Endothelial cell of umbilical vein (primary cell): ENCODE data around the gene APBB2.

Experiments used
- MYC ChIP-seq: IDR thresholded peaks from one replicate; pipeline ENCODE4 v1.6.1; 2011; ENCODE audit warnings: mild to moderate bottlenecking, low read depth, low read length
- POLR2A ChIP-seq: IDR thresholded peaks from 2 replicates; pipeline ENCODE4 v1.6.1; 2012; ENCODE audit warnings: low read depth, mild to moderate bottlenecking, control low read depth, low read length
- POLR2AphosphoS5 ChIP-seq: IDR thresholded peaks from 2 replicates; pipeline ENCODE4 v1.6.1; 2012; ENCODE audit warnings: low read depth, mild to moderate bottlenecking, control low read depth, low read length, moderate library complexity; ENCODE audit not compliant: insufficient read depth
- TF ChIP-seq, protein P1 (sequence below), 2 donors: IDR thresholded peaks; 1 replicate in 1 of 2; 2 replicates in 1 of 2; pipeline ENCODE4 v1.5.1; 2011; ENCODE audit warnings: low read length in 2 of 2, mild to moderate bottlenecking in 2 of 2, moderate library complexity in 2 of 2, control low read depth in 1 of 2, inconsistent platforms in 1 of 2, low read depth in 1 of 2; ENCODE audit not compliant: insufficient read depth in 1 of 2; ENCODE audit errors: extremely low read depth in 1 of 2

DNA sequence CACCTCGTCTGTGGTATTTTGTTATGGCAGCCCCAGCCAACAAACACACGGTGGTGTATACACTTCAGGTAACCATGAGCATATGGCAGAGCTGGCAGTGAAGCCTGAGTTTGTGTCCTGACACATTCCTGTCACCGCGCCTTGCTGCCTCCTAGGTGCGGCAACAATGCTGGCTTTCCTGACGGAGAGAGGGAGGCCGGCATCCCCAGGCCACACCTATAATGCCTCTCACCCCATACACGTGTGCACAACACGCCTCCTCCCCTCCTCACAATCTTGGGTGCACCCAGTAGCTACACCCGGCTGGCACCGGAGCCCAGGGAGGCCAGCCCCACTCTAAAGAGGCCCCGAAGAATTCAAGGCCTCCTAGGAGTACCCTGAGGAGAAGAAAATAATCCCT is 306.0 kb downstream of the APBB2 start:
- TF ChIP-seq, protein P1, sequence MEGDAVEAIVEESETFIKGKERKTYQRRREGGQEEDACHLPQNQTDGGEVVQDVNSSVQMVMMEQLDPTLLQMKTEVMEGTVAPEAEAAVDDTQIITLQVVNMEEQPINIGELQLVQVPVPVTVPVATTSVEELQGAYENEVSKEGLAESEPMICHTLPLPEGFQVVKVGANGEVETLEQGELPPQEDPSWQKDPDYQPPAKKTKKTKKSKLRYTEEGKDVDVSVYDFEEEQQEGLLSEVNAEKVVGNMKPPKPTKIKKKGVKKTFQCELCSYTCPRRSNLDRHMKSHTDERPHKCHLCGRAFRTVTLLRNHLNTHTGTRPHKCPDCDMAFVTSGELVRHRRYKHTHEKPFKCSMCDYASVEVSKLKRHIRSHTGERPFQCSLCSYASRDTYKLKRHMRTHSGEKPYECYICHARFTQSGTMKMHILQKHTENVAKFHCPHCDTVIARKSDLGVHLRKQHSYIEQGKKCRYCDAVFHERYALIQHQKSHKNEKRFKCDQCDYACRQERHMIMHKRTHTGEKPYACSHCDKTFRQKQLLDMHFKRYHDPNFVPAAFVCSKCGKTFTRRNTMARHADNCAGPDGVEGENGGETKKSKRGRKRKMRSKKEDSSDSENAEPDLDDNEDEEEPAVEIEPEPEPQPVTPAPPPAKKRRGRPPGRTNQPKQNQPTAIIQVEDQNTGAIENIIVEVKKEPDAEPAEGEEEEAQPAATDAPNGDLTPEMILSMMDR (IDR thresholded peaks at IDR 0.05; ENCODE audit: extremely low read depth in 1 of 2, insufficient read depth in 1 of 2, low read depth in 1 of 2, low read length in 2 of 2), result no peak
- TF ChIP-seq POLR2A (no peak), MYC (no peak), POLR2AphosphoS5 (no peak)
